Left lobe of liver (tissue), 2 donors: ENCODE results near the gene SPACDR. TPM values are rescaled to one million over a fixed set of nuclear protein-coding genes. Genes with fewer than 3 reads are reported as not detected.
"Not testable (repeated sequence)": the region's sequence is repeated elsewhere in the genome, so short reads cannot be mapped to it uniquely, and the experiment has no call there.

Experiments
- ATAC-seq: fragments of 200-7000 bp; cut with Tn5 transposase; one replicate; pipeline ENCODE4 v1.9.1; 2020; ENCODE audit warnings: mild to moderate bottlenecking, moderate library complexity
- DNase-seq: peaks from one replicate; pipeline ENCODE4 v3.0.0-alpha.2; 2020; ENCODE audit warnings: low spot score
- total RNA-seq: library from RNA; stranded (reverse); gene quantifications from one replicate; pipeline ENCODE4 v1.2.1, GENCODE V29; 2021
- donor health status: DM: no; HTN: no; CAD: no; lungs with moderate emphysema.
- donor health status: DM: no; HTN: yes; CAD: no.

Gene SPACDR
- total RNA-seq, 1 donor from 2014 or later, result not detected

DNA sequence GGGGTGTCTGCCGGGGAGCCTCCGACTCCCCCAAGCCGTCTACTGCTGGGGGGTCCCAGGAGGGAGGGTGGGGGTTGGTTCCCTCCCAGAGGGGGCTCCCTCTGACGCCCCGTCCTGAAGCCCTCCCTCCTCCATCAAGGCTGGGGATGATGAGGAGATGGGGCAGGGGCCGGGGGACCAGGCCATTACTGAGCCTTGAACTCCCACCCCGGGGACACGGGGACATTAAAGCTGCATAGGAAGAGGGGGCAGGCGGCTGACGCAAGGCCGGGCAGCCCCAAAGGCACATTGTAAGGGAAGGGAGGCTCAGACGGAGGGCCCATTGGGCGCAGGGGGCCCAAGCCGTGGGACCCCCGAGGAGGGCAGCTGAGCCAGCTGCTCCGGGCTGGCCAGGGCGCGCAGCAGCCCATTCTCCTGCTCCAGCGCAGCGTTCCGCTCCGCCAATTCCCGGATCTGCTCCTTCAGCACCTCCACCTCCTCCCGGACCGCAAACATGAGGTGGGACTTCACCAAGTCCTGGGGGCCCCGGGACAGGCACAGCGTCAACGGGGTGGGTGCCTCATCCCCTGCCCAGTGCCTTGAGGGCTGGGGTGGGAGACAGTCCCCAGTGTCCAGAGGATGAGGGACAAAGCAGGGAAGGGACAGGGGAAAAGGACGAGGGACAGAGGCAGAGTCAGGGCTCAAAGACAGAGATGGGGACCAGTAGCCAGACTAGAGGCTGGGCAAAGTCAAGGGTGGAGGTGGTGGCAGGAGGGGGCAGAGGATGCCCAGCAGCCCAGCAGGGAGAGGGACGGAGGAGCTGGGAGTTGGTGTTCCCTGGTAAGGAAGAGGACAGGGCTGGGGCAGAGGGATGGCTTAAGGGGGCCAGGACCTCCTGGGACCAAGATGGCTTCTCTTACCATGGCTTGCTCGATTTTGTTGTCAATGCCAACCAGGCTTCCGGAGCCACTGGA lies 2.9 kb upstream of the SPACDR start:
- ATAC-seq (no peak), DNase-seq (no peak)

DNA sequence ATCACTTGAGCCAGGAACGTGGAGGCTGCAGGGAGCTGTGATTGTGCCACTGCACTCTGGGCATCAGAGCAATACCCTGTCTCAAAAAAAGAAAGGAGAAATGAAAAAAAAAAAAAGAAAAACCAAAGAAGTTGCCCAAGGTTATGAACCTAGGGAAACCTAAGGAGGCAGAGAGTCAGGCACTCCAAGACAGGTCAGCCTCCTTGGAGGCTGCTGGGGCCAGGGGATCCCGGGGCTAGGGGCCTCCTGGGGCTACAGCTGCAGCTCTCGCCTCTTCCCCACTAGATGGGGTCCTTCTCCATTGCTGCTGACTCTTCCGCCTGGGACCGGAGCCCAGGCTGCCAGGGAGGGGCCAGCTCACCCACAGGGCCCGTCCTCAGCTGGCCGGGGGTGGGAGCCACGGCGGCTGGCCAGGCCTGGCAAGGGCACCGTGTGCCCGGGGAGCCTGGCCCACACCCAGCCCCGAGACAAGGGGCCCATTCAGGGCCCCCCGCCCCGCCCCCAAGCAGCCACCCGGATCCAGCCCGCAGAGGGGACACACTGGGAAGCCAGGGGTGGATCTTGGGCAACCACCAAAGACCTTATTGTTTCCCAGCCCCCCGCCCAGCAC lies 1.7 kb upstream of the SPACDR start:
- peak; percentile 88 for ATAC-seq
- DNase-seq, result peak; percentile 79

DNA sequence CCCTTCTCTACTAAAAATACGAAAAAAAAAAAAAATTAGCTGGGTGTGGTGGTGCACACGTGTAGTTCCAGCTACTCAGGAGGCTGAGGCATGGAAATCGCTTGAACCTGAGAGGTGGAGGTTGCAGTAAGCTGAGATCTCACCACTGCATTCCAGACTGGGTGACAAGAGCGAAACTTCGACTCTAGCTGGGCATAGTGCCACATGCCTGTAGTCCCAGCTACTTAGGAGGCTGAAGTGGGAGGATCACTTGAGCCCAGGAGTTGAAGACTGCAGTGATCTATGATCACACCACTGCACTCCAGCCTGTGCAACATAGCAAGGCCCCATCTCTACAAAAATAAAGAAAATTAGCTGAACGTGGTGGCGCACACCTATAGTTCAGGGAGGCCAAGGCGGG lies 1.2 kb upstream of the SPACDR start:
- peak; percentile 8 for ATAC-seq
- DNase-seq, result no peak

GRCh38 chr7:100464791-100465190 lies 731 bp upstream of the SPACDR start:
- ATAC-seq, result no peak
- DNase-seq, result no peak

- no peak for DNase-seq
- ATAC-seq, result no peak
Observed at GRCh38 chr7:100457033-100457432, 7.0 kb downstream of the SPACDR start.

GRCh38 chr7:100456562-100456961 lies 7.5 kb downstream of the SPACDR start:
- ATAC-seq, result no peak
- DNase-seq, result no peak

DNA sequence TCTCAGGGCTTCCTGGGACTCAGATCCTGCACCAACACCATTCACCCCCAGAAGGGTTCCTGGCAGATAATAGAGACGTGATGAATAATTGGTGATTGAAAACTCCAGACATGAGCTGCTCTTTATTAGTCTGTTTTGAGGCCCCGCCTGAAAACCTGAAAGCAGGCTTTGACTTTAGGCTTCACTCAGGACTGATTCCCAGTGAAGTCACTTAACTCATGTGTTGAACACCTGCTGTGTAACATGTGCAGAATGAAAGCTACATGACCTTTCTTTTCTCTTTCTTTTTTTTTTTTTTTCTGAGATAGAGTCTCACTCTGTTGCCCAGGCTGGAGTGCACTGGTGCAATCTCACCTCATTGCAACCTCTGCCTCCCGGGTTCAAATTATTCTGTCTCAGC lies 8.9 kb downstream of the SPACDR start:
- ATAC-seq (no peak), DNase-seq (no peak)

DNA sequence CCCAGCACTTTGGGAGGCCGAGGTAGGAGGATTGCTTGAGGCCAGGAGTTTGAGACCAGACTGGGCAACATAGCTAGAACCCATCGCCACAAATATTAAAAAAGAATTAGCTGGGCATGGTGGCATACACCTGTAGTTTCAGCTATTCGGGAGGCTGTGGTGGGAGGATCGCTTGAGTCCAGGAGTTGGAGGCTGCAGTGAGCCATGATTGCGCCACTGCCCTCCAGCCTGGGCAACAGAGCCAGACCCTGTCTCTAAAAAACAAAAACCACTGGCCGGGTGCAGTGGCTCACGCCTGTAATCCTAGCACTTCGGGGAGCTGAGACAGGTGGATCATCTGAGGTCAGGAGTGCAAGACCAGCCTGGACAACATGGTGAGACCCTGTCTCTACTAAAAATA lies 10.2 kb downstream of the SPACDR start:
- DNase-seq, ATAC-seq: not testable (repeated sequence)

DNA sequence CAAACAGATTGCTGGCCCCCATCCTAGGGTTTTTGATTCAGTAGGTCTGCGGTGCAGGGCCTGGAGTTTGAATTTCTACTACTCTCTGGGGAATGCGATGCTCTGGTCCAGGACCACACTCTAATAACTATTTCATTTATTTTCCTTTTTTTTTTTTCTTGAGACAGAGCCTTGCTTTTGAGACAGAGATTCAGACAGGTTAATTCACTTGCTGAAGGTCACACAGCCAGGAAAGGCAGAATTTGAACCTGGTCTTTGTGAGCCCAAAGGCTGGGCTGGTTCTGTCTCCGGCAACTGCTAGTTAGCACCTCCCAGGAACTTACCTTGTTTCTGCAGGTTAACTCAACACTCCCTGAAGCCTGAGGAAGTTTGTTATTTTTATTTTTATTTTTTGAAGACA lies 11.5 kb downstream of the SPACDR start:
- no peak for ATAC-seq

GRCh38 chr7:100449190-100449795 lies 14.8 kb downstream of the SPACDR start:
- DNase-seq (no peak), ATAC-seq (peak; percentile 36)

More for the DNA sequence above, 11.5 kb downstream of the SPACDR start:
- DNase-seq, result no peak

GRCh38 chr7:100447363-100447762 lies 16.7 kb downstream of the SPACDR start:
- not testable (repeated sequence) for ATAC-seq, DNase-seq

DNA sequence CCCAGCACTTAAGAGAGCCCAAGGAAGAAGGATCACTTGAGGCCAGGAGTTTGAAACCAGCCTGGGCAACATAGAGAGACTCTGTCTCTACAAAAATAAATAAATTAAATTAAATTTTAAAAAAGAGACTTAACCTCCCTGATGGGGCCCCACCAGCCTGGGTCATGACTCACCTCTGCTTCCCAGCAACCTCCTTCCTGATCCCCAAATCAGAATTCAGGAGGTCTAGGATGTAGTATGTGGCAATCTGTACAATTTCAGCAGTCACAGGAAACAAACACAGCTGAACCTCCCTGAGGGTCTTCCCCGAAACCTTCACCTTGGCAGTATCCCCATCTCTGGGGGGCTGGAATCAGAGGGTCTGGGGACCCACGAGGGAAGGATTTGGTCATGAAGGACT lies 18.0 kb downstream of the SPACDR start:
- ATAC-seq, result no peak
- no peak for DNase-seq

DNA sequence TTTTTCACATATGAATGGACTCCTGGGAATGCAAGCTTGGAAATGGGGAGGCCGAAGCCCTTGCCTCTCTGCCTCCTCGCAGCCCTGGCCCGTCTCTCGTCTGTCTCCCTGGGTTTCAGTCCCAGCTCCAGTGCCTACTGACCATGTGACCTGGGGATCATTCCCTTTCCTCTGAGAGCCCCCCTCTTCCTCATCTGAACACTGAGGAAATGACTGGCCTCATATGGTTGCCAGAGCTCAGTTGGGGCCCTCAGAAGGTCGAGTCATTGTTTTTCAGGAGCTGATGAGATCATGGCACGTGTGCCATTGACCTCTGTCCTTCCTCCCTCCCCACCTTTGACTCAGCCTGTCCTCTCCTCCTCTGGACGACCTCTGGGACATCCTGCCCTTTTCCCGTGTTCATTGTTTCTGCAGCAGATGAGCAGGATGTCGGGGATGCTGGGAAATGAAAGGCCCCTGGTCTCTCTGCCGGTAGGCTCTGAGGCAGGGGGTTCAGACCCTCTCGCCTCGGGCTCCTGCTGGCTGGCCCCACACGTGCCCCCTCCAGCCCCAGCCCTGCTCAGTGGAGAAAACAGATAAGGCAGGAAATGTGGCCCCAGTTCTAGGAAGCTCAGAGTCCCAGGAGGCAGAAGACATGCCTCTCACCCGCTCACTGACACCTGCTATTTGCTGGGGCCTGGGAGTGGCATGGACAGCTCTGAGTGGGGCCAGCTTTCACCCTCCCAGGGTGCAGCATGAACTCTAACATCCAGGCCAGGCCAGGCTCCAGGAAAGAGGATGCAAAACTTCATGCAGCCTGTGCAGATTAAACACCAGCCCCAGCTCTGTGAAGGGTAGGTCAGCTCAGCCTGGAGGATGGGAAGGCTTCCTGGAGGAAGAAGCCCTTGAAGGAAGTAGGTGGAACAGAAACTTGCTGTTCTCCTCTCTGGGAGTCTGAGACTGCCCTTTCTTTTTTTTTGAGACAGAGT lies 19.5 kb downstream of the SPACDR start:
- DNase-seq (peak; percentile 68), ATAC-seq (peak; percentile 81)

DNA sequence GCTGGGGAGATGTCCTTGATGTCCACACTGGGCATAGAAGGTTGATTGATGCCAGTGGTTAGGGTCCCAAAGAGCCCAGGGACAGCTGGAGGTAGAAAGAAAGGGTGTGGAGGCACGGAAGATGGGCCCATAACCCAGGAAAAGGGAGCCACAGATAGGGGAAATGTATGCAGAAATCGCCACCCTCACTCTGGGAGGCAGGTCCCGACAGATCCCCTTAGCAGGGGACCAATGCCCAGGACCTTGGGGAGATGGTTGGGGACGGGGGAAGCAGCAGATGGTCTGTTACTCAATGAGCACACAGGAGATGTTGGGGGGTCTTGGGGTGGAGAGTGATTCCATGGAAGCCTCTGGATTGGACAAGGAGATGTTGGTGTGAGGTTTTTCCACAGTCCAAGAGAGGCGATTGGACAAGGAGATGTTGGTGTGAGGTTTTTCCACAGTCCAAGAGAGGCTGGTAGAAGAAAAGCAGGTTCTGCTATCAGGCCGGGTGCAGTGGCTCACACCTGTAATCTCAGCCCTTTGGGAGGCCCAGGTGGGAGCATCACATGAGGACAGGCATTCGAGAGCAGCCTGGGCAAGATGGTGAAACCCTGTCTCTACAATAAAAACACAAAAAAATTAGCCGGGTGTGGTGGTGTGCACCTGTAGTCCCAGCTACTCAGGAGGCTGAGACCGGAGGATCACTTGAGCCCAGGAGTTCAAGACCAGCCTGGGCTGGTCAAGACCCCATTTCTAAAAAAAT lies 20.8 kb downstream of the SPACDR start:
- no peak for DNase-seq
- ATAC-seq, result no peak

GRCh38 chr7:100441641-100442535 lies 22.2 kb downstream of the SPACDR start:
- DNase-seq (peak; percentile 42), ATAC-seq (no peak)

DNA sequence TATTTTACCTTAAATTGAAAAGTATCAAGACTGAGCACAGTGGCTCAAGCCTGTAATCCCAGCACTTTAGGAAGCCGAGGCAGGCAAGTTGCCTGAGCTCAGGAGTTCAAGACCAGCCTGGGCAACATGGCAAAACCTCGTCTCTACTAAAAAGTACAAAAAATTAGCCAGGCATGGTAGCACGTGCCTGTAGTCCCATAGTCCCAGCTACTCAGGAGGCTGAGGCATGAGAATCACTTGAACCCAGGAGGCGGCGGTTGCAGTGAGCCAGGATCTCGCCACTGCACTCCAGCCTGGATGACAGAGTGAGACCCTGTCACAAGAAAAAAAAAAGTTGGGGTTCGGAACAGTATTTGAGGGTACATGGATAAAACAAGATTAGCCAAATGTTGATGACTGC lies 24.8 kb downstream of the SPACDR start:
- not testable (repeated sequence) for ATAC-seq

GRCh38 chr7:100438731-100439130 lies 25.3 kb downstream of the SPACDR start:
- peak; percentile 27 for DNase-seq
- not testable (repeated sequence) for ATAC-seq

More for the DNA sequence above, 24.8 kb downstream of the SPACDR start:
- DNase-seq, result peak; percentile 36

DNA sequence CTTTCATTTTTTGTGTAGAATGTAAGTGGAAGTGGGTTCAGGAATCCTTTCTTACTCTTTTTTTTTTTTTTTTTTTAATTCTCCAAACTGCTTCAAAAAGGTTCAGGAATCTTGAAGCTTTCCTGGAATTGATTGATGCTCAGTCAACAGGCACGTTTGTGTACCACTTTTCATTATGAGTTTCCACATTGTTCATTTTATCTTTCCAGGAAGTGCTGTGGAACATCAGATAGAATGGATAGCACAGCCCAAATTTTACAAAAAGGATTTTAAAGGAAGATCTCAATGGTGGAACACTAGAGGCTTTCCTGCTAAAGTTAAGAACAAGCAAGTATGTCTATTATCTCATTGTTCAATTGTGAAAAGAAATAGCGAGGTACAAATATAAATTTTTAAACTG lies 25.9 kb downstream of the SPACDR start:
- ATAC-seq, result no peak
- DNase-seq, result no peak
